ENCODE data around the gene DGKI. TPM values are rescaled to one million over a fixed set of nuclear protein-coding genes. Genes with fewer than 3 reads are reported as not detected.

Gene DGKI
- total and polyA plus RNA-seq, 2 of the 13 experiments (the other 11 are each of a cell fraction or from before 2014, with no cell fraction given), result 0.09 to 0.17 TPM

DNA sequence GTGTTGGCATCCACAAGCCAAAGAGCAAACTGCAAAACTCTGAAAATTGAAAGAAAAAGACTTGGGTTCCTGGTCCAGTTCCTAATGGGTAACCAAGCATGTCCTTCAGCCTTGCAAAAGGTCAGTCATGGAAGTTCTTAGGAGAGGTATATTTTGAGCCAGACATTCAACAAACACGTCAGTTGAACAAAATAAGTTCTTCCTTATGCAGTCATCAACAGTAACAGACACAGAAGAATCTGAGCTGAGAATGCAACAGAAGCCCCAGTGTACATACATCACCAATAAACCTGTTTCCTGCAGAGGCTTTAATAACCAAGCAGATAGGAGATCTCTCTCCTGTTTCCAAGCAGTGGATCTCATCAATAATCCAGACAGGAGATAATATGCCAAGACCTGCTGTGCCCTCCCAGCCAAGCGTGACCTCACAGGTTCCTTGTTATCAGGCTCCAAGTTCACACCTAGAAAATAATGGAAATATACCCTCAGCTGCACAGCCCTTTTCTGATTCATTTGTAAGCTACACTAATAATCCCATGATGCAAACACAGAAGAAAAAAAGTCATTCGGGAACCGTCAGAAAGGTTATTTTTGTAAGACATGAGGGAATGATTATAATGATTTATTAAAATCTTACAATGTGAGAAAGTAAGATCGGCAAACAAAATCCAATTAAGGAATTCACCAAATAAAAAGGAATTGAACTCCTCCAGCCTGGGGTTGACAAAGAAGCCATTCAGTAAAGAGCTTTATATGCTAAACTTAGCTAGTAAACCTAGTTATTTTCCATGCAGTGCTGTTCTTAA, 90.7 kb downstream of the DGKI start (continued):
- TF ChIP-seq, protein P1, sequence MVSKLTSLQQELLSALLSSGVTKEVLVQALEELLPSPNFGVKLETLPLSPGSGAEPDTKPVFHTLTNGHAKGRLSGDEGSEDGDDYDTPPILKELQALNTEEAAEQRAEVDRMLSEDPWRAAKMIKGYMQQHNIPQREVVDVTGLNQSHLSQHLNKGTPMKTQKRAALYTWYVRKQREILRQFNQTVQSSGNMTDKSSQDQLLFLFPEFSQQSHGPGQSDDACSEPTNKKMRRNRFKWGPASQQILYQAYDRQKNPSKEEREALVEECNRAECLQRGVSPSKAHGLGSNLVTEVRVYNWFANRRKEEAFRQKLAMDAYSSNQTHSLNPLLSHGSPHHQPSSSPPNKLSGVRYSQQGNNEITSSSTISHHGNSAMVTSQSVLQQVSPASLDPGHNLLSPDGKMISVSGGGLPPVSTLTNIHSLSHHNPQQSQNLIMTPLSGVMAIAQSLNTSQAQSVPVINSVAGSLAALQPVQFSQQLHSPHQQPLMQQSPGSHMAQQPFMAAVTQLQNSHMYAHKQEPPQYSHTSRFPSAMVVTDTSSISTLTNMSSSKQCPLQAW (CRISPR knock-in tag; IDR thresholded peaks at IDR 0.05), result no peak
- TF ChIP-seq ATF7-NPFF (CRISPR knock-in tag; IDR thresholded peaks at IDR 0.05; ENCODE audit: low read depth), result no peak
- TF ChIP-seq FOXK1 (CRISPR knock-in tag; IDR thresholded peaks at IDR 0.05; ENCODE audit: borderline replicate concordance, low read depth), result no peak
- TF ChIP-seq JUND (CRISPR knock-in tag; IDR thresholded peaks at IDR 0.05), result no peak

DNA sequence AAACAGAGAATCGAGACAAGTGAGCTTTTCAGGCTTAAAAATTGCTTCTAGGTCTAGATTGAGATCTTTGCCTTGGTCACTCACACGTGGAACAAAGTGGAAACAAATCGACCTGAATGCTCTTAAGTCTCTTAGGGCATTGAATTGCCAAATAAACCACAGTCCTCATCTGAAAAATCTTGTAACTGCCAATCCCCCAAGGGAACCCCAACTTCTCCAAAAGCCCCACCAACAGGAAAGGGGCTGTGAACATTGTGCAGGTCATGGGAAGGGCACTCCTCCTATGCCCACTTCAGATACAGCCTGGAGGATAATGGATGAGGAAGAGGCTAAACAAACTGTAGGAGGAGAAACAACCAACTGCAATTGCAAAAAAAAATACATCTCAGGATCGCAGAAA, 91.3 kb downstream of the DGKI start:
- ChIA-PET POLR2A (no interaction called here), CTCF (ENCODE audit: low intra/inter-chr PET ratio, low total read pairs) (no interaction called here)
- intact Hi-C loops (cut with micrococcal nuclease; ENCODE audit: unreplicated experiment) (no loop called here), in situ Hi-C loops (cut with HindIII; ENCODE audit: extremely low pct_ligation_motif_present, low pct_unique_long_range_greater_than_20kb) (no loop called here)
- WGBS (ENCODE audit: low lambda C conversion rate), result 3% methylated on average over 4 of the region's 4 CpGs
- Histone ChIP-seq H3K9me3 (ENCODE audit: low read length) (no peaks in the 10 kb centered on the region), H3K4me2 (ENCODE audit: low read depth, low read length) (no peak overlapping the region), H3K4me3 (replicated peaks in 1 of 3; ENCODE audit: insufficient read depth in 1 of 3, low read depth in 2 of 3, low read length in 3 of 3) (no peak overlapping the region), H3K79me2 (ENCODE audit: insufficient read depth, low read length) (no peaks in the 10 kb centered on the region), H3K36me3 (replicated peaks in 1 of 2; ENCODE audit: control insufficient read depth in 1 of 2, insufficient read depth in 2 of 2, low read length in 2 of 2) (no peaks in the 10 kb centered on the region), H3K4me1 (ENCODE audit: insufficient read depth, low read length) (no peaks in the 10 kb centered on the region), H2AFZ (ENCODE audit: low read length) (no peak overlapping the region), H3K9ac (ENCODE audit: insufficient read depth, low read depth, low read length) (no peak overlapping the region), H3K27ac (ENCODE audit: extremely low read length, insufficient read depth, low read length) (no peak overlapping the region), H3K27me3 (ENCODE audit: control insufficient read depth in 1 of 2, insufficient read depth in 2 of 2, low read length in 2 of 2) (peaks cover 2 to 44% of the 10 kb centered on the region in 2 experiments; a peak in 3 of 5 replicates), H4K20me1 (ENCODE audit: insufficient read depth, low read length) (no peaks in the 10 kb centered on the region)
- BruUV-seq (replicated peaks), result no TSS peak
- ATAC-seq (no peak), DNase-seq (ENCODE audit: low spot score) (no peak), FAIRE-seq (no peak)
- TF ChIP-seq SNAPC2 (CRISPR knock-in tag; IDR thresholded peaks at IDR 0.05), result no peak
- TF ChIP-seq ZFAT (CRISPR knock-in tag; conservative IDR thresholded peaks at IDR 0.05), result no peak
- no peak for TF ChIP-seq ZNF530 (CRISPR knock-in tag; IDR thresholded peaks at IDR 0.05; ENCODE audit: low read depth)
- no peak for TF ChIP-seq CCDC6 (CRISPR knock-in tag; IDR thresholded peaks at IDR 0.05)
- TF ChIP-seq ZNF34 (CRISPR knock-in tag; IDR thresholded peaks at IDR 0.05; ENCODE audit: borderline replicate concordance), result no peak
- TF ChIP-seq, protein P1 (CRISPR knock-in tag; IDR thresholded peaks at IDR 0.05), result no peak
- no peak for TF ChIP-seq MIER3 (CRISPR knock-in tag; IDR thresholded peaks at IDR 0.05; ENCODE audit: borderline replicate concordance)
- TF ChIP-seq, protein P2, sequence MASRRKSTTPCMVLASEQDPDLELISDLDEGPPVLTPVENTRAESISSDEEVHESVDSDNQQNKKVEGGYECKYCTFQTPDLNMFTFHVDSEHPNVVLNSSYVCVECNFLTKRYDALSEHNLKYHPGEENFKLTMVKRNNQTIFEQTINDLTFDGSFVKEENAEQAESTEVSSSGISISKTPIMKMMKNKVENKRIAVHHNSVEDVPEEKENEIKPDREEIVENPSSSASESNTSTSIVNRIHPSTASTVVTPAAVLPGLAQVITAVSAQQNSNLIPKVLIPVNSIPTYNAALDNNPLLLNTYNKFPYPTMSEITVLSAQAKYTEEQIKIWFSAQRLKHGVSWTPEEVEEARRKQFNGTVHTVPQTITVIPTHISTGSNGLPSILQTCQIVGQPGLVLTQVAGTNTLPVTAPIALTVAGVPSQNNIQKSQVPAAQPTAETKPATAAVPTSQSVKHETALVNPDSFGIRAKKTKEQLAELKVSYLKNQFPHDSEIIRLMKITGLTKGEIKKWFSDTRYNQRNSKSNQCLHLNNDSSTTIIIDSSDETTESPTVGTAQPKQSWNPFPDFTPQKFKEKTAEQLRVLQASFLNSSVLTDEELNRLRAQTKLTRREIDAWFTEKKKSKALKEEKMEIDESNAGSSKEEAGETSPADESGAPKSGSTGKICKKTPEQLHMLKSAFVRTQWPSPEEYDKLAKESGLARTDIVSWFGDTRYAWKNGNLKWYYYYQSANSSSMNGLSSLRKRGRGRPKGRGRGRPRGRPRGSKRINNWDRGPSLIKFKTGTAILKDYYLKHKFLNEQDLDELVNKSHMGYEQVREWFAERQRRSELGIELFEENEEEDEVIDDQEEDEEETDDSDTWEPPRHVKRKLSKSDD (CRISPR knock-in tag; IDR thresholded peaks at IDR 0.05; ENCODE audit: low read depth), result no peak
- TF ChIP-seq, protein P3, sequence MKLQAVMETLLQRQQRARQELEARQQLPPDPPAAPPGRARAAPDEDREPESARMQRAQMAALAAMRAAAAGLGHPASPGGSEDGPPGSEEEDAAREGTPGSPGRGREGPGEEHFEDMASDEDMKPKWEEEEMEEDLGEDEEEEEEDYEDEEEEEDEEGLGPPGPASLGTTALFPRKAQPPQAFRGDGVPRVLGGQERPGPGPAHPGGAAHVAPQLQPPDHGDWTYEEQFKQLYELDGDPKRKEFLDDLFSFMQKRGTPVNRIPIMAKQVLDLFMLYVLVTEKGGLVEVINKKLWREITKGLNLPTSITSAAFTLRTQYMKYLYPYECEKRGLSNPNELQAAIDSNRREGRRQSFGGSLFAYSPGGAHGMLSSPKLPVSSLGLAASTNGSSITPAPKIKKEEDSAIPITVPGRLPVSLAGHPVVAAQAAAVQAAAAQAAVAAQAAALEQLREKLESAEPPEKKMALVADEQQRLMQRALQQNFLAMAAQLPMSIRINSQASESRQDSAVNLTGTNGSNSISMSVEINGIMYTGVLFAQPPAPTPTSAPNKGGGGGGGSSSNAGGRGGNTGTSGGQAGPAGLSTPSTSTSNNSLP (IDR thresholded peaks at IDR 0.05; ENCODE audit: low read depth, low read length), result no peak
- TF ChIP-seq YEATS2 (CRISPR knock-in tag; IDR thresholded peaks at IDR 0.05; ENCODE audit: borderline replicate concordance), result no peak
